HG03571 (cell line): Measurements from ENCODE around the gene SLC24A3.

Source experiments
- ATAC-seq: cut with Tn5 transposase; IDR thresholded peaks from one replicate; pipeline ENCODE4 v1.9.1; 2021; ENCODE audit not compliant: unreplicated experiment

The SLC24A3 gene

DNA sequence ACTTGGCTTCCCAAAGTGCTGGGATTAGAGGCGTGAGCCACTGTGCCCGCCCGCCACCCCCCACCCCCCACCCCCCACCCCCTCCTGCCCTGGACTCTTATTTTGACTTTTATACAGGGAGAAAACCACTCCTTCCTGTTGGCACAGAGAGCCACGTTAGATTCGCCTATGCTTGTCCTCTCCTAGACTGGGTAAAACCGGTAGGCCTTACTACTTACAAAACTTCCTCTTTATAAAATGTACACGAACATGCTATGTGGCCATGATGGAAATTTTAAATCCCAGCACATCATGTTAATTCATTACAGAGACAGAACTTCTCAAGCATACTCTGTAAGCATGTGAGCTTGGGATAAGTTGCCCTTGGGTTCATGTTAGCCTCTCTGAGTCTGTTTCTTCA is 124.2 kb downstream of the SLC24A3 start:
- no peak for ATAC-seq

DNA sequence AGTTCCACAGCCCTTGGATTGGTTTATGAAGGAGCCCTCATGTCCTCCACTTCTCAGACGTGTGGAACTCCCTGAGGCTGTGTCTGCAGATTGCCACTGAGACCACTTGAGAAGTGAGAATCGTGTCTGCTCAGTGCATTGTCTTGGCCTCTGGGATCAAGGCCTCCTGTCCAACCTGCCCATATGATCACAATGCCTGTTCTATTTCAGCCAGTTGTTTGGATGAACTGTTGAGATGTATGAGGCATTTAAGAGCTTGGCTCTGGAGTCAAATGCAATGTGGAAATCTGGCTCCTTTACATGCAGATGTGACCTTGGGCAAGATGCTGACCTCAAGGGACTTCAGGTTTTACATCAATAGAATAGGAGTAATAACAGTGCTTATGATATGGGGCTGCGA is 125.9 kb downstream of the SLC24A3 start:
- no peak for ATAC-seq

DNA sequence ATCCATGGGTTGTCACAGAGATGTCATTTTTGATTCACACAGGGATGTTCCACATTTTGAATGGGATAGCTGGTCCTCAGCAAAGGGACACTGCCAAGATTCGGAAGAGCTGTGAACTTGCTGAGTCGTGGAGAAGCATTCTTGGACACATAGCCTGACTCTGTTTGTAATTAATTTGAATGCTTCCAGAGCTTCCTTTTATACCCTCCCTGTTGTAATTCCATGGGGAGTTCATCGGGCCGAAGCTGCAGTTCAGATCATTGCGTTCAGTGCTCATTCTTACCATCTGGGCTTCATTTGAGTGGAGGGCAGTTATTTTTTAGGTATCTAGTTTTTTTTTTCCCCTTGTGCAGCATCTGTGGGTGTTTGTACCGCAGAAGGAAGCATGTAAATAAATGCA is 126.5 kb downstream of the SLC24A3 start:
- ATAC-seq: no peak

DNA sequence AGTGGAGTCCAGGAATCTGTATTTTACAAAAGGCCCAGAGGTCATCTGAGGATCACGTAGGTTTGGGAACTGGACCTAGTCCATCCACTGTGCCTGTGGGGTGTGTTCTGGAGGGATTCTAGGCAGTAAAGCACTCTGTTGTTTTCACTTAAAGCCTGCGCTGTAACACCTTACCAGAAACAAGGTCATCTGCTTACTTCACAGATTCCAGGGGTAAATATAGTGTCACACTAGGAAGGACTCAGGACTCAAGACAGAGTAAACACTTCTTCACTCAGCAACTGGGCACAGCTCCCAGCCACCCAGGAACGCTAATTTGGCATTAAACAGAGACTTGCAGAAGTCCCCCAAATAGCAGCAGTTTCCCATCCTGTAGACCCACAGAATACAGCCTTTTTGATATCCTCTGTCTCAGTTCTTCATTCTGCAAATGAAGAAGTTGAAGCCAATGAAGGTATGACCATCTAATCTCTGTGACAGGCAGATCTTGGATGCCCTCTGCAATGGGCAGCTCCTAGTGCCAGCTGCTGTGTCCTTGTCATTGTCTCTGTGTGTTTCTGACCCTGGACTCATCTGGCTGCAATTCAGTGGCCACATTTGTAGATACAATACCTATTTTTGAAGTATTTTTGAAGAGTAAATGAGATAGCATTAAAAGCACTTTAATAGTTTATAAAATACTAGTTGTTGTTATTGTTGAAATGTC is 129.1 kb downstream of the SLC24A3 start:
- ATAC-seq: no peak

DNA sequence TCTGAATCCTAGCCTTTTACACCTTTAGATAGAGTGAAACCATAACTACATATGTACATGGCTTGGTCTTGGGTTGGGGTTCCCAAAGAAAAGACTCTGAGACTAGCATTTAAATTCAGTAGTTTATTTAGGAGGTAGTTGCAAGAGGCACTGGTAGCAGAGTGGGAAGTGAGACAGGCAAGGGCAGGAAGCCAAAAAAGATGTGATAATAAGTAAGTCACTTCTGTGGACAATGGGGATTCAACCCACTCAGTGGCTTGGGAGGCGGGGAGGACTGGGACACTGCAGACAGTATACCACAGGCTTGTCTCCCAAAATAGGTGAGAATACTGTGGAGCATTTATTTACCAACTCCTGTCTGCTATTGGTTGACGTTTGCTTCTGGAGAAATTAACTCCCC is 131.9 kb downstream of the SLC24A3 start:
- ATAC-seq: no peak

DNA sequence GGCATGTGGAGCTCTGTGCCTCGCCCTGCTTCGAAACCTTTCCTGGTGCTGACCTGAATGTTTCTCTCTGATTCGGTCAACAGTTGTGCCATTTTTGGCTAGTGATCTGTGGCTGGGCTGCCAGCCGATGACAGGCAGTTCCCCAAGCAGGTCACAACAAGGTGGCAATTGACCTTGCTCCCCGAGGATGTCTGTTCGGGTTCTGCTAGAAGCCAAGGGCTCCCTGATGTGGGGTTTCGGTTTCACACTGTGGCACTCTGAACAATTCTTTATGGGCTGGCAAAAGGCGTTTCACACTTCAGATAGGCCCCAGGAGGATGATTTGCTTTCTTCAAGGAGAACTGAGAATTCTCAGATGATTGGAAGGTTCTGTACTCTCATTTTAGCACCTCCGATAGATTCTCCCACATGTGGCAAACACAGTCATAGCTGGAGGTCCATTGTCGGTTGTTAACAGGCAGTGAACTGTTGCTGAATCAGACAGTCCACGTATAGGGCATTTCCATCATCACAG is 135.6 kb downstream of the SLC24A3 start:
- ATAC-seq: peak; percentile 80

DNA sequence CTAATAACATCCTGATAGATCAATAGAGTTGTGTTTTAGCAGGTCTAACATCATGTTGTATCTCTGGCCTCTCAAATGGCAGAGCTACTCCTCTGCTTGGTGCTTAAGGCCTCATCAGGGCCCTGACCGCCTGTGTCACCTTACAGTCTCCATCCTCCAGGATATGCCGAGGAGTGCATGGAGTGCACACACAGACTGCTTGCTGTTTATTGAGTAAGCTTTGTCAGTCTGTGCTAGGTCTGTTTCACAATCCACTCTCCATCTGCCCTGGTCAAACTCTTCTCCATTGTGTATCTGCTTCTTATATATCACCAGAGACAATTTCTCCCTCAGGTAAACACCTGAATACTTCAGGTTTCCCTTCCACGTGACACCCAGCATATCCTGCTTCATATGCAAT is 136.1 kb downstream of the SLC24A3 start:
- ATAC-seq: no peak

DNA sequence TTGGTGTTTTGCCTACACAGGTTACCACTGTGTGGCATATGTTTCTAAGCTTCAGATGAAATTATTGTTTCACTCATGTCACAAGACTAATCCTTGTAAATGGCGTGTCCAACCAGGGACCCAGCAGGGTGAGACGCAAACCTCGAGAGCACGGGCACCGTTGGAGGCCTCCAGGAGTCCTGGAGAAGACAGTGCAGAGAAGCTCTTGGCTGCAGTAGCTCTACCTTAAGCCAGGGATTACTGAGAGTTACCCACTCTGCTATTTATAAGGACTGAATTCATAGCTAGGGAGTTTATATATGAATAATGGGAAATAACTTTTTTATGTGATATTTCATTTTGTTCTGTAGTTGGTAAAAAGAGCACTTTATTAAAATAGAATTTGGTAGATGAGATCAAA is 137.4 kb downstream of the SLC24A3 start:
- no peak for ATAC-seq

DNA sequence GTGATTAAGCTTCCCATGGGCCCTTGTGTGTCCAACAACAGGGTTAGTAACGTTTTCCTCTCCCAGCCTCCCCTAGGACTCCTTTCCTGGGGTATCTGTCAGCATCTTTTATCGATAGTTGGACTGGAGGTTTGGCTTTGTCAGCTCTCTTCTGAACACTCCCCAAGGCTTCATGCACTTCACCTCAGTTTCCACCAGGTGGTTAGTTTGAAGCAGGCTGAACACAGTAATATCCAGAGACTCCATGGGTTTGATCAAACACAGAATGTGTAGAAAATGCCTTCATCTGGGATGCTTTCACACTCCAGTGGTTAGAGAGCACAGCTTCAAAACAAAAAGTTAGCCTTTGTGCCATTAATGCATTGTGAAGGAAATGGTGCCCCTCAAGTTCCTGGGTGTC is 139.1 kb downstream of the SLC24A3 start:
- no peak for ATAC-seq

DNA sequence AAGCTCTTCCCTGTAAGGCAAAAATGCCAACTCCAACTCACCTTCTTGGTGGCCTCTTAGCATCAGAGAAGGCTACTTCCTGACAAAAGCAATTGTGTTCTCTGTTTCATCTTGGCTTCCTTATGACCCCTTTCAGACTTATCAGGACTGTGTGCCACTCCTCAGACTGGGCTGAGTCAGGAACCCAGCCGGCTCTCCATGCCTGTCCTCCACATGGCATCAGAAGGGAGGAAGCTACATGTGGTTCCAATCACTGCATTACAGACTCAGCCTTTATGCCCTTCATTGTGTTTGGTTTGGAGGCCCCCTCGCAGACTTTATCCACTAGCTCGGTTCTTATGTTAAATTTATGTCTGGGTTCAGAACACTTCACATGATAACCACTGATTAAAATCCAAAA is 142.5 kb downstream of the SLC24A3 start:
- no peak for ATAC-seq

DNA sequence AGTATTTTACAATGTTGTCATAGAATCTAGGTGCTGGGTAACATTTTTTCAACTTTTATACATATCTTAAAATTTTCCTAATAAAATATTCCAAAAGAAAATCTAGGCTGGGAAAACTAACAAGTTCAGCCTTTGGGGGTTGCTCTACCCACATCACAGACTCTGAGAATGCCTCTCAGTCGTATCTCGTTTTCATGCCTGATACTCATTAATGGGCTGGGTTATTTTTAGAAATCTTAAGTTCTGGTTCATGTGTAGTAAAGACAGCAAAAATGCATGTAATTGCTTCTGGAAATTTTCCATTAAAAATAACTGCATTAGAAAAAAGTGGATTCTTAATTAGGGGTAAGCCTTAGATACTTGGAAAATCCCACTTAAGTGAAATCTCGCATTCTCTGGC is 149.3 kb downstream of the SLC24A3 start:
- ATAC-seq: no peak

DNA sequence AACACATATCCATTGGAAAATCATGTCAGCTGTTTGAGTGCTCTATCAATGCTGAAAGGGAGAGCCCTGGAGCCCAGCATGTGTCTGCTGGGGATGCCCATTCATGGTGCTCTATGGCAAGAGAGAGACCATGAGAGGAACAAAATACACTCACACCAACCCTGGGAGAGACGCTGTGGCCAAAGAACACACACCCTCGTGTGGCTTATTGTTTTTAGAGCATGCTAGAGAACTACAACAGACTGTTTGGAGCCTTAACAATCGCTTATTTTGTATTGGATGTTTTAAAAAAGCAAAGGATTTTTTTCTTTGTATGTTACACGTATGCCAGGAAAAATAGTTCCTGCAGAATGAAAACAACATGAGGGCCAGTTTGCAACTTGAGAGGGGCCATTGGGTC is 151.0 kb downstream of the SLC24A3 start:
- no peak for ATAC-seq

DNA sequence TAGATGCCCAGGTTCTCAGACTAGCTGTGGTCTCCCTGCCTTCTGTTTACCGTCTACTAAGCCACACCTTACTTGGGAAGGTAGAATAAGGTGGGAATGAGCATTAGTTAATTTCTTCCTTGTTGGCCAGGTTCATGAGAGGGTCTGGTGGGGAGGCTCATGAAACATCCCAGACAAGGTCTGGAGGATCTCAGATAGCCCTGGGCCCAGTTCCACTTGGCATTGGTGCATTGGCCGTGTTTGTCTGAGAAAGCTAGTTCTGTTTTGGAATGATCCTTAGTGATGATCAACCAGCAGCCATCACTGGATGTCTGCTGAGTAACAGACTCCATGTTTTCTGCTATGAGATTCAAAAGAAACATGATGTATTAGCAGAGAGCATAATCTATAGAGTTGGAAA is 155.1 kb downstream of the SLC24A3 start:
- no peak for ATAC-seq

DNA sequence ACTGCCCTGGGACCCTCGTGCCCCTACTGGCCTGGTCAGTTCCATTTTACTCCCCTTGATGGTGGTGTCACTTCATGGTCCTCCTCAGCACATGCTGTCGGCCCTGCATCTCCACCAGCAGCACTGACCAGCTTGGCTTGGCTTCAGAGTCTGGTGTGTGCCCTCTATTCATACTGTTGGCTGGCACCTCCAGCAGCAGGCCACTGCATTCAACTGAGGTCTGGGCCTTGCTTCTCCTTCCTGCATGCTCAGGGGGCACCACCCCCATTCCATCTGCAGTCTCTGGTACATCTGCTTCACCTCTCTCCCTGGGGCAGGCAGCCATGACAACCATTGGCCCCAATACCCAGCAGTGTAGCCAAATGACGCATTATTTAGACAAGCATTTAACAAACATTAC is 155.9 kb downstream of the SLC24A3 start:
- no peak for ATAC-seq

DNA sequence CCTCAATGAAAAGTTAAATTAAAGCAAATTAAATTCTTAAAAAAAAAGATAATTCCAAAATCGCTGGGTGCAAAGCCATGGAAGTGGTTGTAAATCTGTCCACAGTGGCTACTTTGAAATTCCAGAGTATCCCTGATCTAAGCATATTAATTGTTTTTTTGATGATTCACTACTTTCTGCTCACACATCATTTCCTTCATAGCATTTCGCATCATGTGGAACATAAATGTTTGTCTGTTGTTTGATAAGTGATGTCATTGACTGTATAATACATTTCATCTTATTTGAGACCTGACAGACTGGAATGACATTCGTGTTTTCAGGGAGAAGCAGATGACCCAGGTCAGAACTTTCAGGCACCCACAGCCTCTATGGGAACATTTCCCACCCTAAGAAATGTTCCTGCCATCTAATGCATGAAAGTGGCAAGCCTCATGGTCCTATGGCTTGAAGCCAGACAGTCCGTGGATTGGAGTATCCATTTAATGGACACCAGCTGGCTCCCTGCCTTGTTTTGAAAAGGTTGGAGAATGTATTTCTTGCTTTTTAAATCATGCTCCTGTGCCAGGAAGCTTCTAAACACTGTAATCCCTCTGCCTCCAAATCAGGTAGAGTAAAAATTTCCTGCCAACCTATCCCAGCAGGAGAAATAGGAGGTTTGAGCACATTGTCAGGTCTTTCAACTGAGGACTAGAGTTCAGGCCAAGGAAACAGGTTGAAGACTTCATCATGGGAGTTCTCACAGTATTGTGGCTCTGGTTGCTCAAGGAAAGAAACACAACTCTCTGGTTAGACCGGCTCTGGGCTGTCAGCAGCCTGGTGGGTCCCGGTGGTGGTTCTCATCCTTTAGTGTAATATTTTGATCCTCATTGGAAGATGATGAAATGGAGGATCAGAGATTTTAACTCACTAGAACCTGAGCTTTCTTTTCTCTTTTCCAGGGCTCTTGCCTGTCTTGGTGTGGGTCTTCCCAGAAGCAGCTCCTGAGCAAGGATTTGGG is 157.9 kb downstream of the SLC24A3 start:
- ATAC-seq: no peak

DNA sequence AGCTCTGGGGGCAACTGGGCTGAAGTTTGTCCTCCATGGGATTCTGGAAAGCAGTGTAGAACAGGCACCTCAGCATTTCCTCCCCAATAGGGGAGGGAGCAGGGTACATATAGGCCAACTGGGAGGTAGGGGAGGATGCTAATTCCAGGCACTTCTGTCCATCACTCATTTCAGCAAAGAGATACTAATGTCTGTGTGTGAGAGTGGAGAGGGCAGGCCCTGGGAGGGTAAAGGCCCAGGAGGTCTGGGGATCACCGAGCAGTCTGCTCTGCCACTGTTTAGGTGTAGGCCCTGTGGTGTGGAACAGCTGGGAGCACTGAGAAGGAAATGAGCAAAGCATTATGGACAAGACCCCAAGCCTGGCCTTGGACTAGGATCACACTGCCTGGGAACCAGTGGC is 158.7 kb downstream of the SLC24A3 start:
- no peak for ATAC-seq

DNA sequence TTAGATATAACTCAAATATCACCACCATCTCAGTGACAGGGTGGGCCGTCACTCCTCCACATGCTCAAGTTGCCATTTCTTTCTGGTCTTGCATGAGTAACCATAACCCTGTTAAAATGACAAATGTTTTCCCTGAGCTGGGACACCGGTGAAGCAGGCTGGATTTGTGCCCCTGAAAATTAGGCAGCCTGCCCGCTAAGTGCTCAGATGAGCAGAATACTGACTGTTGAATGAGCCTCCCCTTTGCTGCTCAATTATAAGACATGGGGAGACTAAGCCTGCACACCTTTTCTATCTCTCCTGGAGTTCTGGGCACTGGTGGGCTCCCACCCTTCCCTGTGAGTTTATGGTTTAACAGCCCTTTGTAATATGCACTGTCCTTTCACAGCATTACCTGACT is 161.8 kb downstream of the SLC24A3 start:
- ATAC-seq: no peak

DNA sequence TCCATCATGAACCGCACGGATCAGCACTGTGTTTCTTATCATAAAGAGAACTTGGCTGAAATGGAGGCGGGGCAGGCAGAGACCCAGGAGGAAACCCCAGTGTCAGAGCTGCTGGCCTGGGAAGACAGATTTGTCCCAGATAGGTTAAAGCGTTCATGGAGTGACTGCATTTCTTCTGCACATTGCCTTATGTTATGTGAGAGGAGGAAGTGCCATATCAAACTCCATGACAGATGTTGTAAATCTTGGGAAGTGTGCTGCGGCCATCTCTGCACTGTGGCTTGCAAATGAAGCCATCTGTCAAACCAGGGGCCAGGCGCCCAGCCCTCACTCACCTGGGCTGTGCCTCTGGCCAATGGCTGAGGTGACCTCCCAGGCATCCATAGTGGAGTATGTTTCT is 163.0 kb downstream of the SLC24A3 start:
- ATAC-seq: no peak

DNA sequence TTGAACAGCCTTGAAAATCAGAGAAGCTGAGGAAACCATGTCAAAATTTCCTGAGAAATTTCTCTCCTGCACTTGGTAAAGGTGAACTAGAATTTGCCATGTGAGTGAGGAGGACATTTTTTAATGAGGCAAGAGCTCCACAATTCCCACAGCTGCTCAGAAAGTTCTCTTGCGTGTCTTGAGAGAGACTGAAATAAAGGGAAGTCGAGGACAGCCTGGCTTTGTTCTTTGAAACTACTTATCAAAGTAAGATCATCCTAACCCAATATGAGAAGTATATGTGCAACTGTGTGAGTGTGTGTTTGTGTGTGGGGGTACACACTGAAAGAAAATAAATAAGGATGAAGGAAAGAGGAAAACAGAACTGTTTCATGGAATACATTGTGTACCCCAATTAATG is 163.4 kb downstream of the SLC24A3 start:
- no peak for ATAC-seq

DNA sequence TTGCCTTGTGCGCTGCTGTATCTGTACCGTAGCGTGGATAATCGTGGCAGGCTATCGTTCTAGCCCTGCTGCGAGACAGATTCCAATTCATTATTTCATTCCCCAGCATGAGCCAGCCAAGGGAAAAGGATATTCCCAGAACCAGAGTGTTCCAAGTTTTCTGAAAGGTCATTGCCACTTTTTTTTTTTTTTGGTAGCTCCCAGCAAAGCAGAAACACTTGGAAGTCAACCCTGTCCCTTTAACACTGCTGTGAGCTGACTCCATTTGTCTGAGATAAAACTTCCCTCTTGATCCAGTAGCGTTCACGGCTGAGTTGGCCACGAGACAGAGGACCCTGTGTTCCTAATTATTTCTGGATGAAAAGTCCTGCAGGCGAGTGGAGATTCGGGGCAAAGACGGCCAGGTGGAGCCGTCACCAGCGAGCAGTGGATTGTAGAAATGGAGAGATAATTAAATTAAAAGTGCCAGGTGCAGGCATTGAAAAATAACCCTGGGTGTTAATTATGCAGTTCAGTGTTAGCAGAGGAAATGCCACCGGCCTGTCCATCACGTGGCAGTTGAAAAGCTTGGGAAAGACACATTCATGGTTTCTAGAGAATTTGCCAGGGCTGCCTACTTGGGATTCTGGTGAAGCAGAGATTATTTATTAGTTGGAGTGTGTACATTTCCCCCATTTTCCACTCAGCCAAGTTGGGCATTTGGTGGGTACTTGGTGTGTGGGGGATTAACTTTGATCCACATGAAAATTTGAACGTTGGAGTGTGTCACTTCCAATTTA is 164.2 kb downstream of the SLC24A3 start:
- no peak for ATAC-seq

DNA sequence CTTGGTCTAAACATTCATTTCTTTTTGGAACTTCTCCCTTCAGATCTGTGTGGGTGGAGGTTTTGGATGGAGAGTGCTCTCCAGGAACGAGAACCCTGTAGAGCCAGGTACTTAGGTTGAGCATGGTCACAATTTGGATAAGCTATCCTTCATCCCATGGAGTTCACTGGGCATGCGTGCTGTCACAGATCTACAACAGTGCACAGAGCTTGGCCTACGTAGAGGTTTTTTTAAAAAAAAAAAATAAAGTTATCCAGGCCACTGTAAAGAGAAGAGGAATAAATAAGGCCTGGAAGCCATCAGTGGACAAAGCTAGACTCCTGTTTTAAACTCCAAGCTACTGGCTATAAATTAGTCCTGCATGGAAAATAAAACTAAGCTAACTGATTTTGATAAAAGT is 165.6 kb downstream of the SLC24A3 start:
- no peak for ATAC-seq
